B cell (primary cell): ENCODE results near the gene ATG2A.

ENCODE experiments used
- EZH2 ChIP-seq: IDR thresholded peaks from 2 replicates; pipeline ENCODE4 v1.6.1; 2012; ENCODE audit warnings: borderline replicate concordance, low read depth, mild to moderate bottlenecking, moderate library complexity, low read length; ENCODE audit not compliant: insufficient read depth, poor library complexity, severe bottlenecking
- TF ChIP-seq, protein P1 (sequence below): fragments of 200-600 bp; IDR thresholded peaks from one replicate; pipeline ENCODE4 v1.8.0; 2022; ENCODE audit warnings: antibody characterized with exemption, mild to moderate bottlenecking

GRCh38 chr11:64856382-64857227, 60.4 kb downstream of the ATG2A start:
- TF ChIP-seq, protein P1, sequence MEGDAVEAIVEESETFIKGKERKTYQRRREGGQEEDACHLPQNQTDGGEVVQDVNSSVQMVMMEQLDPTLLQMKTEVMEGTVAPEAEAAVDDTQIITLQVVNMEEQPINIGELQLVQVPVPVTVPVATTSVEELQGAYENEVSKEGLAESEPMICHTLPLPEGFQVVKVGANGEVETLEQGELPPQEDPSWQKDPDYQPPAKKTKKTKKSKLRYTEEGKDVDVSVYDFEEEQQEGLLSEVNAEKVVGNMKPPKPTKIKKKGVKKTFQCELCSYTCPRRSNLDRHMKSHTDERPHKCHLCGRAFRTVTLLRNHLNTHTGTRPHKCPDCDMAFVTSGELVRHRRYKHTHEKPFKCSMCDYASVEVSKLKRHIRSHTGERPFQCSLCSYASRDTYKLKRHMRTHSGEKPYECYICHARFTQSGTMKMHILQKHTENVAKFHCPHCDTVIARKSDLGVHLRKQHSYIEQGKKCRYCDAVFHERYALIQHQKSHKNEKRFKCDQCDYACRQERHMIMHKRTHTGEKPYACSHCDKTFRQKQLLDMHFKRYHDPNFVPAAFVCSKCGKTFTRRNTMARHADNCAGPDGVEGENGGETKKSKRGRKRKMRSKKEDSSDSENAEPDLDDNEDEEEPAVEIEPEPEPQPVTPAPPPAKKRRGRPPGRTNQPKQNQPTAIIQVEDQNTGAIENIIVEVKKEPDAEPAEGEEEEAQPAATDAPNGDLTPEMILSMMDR = no peak
- no peak for TF ChIP-seq EZH2
